Measurements from ENCODE around the gene DMRTC1. TPM values are rescaled to one million over a fixed set of nuclear protein-coding genes. Genes with fewer than 3 reads are reported as not detected.
"Not testable (repeated sequence)": the region's sequence is repeated elsewhere in the genome, so short reads cannot be mapped to it uniquely, and the experiment has no call there.

The DMRTC1 gene
- total RNA-seq, 6 experiments from 2014 or later: not detected

- H3K27ac ChIP-seq; H3K27me3 ChIP-seq; intact Hi-C loops (cut with DNase I); ATAC-seq; H3K4me3 ChIP-seq; H3K4me1 ChIP-seq; DNase-seq; H3K36me3 ChIP-seq; H3K9me3 ChIP-seq: not testable (repeated sequence)
- 71% methylated on average over 2 of the region's 5 CpGs for WGBS (ENCODE audit: insufficient coverage, low coverage, low lambda C conversion rate, missing lambda C conversion rate)
Observed at GRCh38 chrX:72916096-72916495, 27.5 kb downstream of the DMRTC1 start.

GRCh38 chrX:72912315-72912714 is 31.3 kb downstream of the DMRTC1 start, which contains the start of gene FAM236C:
Gene FAM236C, plus strand, starts transcription at chrX:72912615. Its CDS starts 100 bp downstream, at chrX:72912715.
- H3K4me3 ChIP-seq; intact Hi-C loops (cut with DNase I); H3K9me3 ChIP-seq; DNase-seq; H3K27ac ChIP-seq; H3K36me3 ChIP-seq; H3K27me3 ChIP-seq; ATAC-seq; H3K4me1 ChIP-seq: not testable (repeated sequence)
- WGBS (ENCODE audit: insufficient coverage, low coverage, low lambda C conversion rate, missing lambda C conversion rate): no CpG with 5 or more reads among the region's 13 CpGs

GRCh38 chrX:72889740-72890139 is 53.9 kb downstream of the DMRTC1 start:
- H3K27me3 ChIP-seq; intact Hi-C loops (cut with DNase I): not testable (repeated sequence)
- WGBS (ENCODE audit: insufficient coverage, low coverage, low lambda C conversion rate, missing lambda C conversion rate): no CpG with 5 or more reads among the region's 14 CpGs

GRCh38 chrX:72882898-72883297 is 60.7 kb downstream of the DMRTC1 start:
- H3K36me3 ChIP-seq; intact Hi-C loops (cut with DNase I); H3K27me3 ChIP-seq; H3K9me3 ChIP-seq; H3K27ac ChIP-seq; H3K4me1 ChIP-seq; DNase-seq; ATAC-seq; H3K4me3 ChIP-seq: not testable (repeated sequence)
- no CpG with 5 or more reads among the region's 2 CpGs for WGBS (ENCODE audit: insufficient coverage, low coverage, low lambda C conversion rate, missing lambda C conversion rate)

More at GRCh38 chrX:72889740-72890139, 53.9 kb downstream of the DMRTC1 start:
- ATAC-seq, DNase-seq, H3K4me1 ChIP-seq, H3K36me3 ChIP-seq, H3K27ac ChIP-seq, H3K4me3 ChIP-seq, H3K9me3 ChIP-seq: not testable (repeated sequence)

GRCh38 chrX:72837532-72837931 is 106.1 kb downstream of the DMRTC1 start:
- H3K4me1 ChIP-seq; DNase-seq; H3K36me3 ChIP-seq; H3K27me3 ChIP-seq; H3K9me3 ChIP-seq; H3K27ac ChIP-seq; ATAC-seq; intact Hi-C loops (cut with DNase I); H3K4me3 ChIP-seq: not testable (repeated sequence)
- WGBS (ENCODE audit: insufficient coverage, low coverage, low lambda C conversion rate, missing lambda C conversion rate): no CpG with 5 or more reads among the region's 2 CpGs

- H3K9me3 ChIP-seq; DNase-seq; H3K27ac ChIP-seq; H3K4me1 ChIP-seq; H3K36me3 ChIP-seq; ATAC-seq; H3K27me3 ChIP-seq; H3K4me3 ChIP-seq; intact Hi-C loops (cut with DNase I): not testable (repeated sequence)
- no CpG with 5 or more reads among the region's 13 CpGs for WGBS (ENCODE audit: insufficient coverage, low coverage, low lambda C conversion rate, missing lambda C conversion rate)
Observed at GRCh38 chrX:72830701-72831100, 112.9 kb downstream of the DMRTC1 start.

Other genes with a start within 250 kb of the DMRTC1 start
- gene PHKA1, start 229.5 kb downstream of the DMRTC1 start, total RNA-seq: 1 to 10 TPM in 4 of 6 experiments, under 1 TPM in 2; 0.92 to 2.5 (median 1.7) TPM
- not detected for gene DMRTC1B, start 166.9 kb downstream of the DMRTC1 start, total RNA-seq
- not detected for gene FAM236B, start 161.2 kb downstream of the DMRTC1 start, total RNA-seq
- gene FAM236D, start 135.6 kb downstream of the DMRTC1 start, total RNA-seq: not detected
- gene FAM236C, start 31.2 kb downstream of the DMRTC1 start, total RNA-seq: not detected
- not detected for gene FAM236A, start 5.6 kb downstream of the DMRTC1 start, total RNA-seq
- gene PABPC1L2B, start 59.1 kb upstream of the DMRTC1 start, total RNA-seq: not detected
- not detected for gene PABPC1L2A, start 135.7 kb upstream of the DMRTC1 start, total RNA-seq

All from right lobe of liver (tissue), 6 donors.